ENCODE measurements around the gene ZBTB1.
"Not testable (repeated sequence)": the region's sequence is repeated elsewhere in the genome, so short reads cannot be mapped to it uniquely, and the experiment has no call there.

Gene ZBTB1

GRCh38 chr14:64544607-64545312, 40.2 kb downstream of the ZBTB1 start:
- no peaks in the 10 kb centered on the region for H3K36me3 ChIP-seq (ENCODE audit: control insufficient read depth, insufficient read depth, low read length)
- H3K4me1 ChIP-seq (ENCODE audit: control insufficient read depth, insufficient read depth, low read length): no peaks in the 10 kb centered on the region
- peaks cover 61% of the 10 kb centered on the region for H3K27me3 ChIP-seq (ENCODE audit: control insufficient read depth, insufficient read depth, low read length, poor library complexity, severe bottlenecking)
- H3K27ac ChIP-seq (ENCODE audit: insufficient read depth, low read depth, low read length, poor library complexity, severe bottlenecking): no peak overlapping the region
- H3K4me3 ChIP-seq (ENCODE audit: insufficient read depth, low read depth, low read length): no peak overlapping the region
- H3K9me3 ChIP-seq (ENCODE audit: control insufficient read depth, low read length): no peaks in the 10 kb centered on the region
- WGBS, 2 experiments: 55 to 85% methylated on average over 3 to 5 of the region's 5 CpGs

GRCh38 chr14:64549016-64549415, 44.4 kb downstream of the ZBTB1 start:
- Histone ChIP-seq H3K4me3 (ENCODE audit: insufficient read depth, low read depth, low read length) (no peak overlapping the region), H3K27me3 (ENCODE audit: control insufficient read depth, insufficient read depth, low read length, poor library complexity, severe bottlenecking) (peaks cover 50% of the 10 kb centered on the region), H3K4me1 (ENCODE audit: control insufficient read depth, insufficient read depth, low read length) (peaks cover 4% of the 10 kb centered on the region), H3K27ac (ENCODE audit: insufficient read depth, low read depth, low read length, poor library complexity, severe bottlenecking) (no peak overlapping the region), H3K36me3 (ENCODE audit: control insufficient read depth, insufficient read depth, low read length) (no peaks in the 10 kb centered on the region), H3K9me3 (ENCODE audit: control insufficient read depth, low read length) (no peaks in the 10 kb centered on the region)
- WGBS, 2 experiments: 100% methylated on average over 1 of the region's 1 CpG; no CpG with 5 or more reads in 1 of the 2 experiments

GRCh38 chr14:64549791-64550620, 45.4 kb downstream of the ZBTB1 start, which contains the start of gene PPP1R36:
Gene PPP1R36, plus strand, starts transcription at chr14:64549961. Its CDS starts 37 bp downstream, at chr14:64549998.
- Histone ChIP-seq H3K27ac (ENCODE audit: insufficient read depth, low read depth, low read length, poor library complexity, severe bottlenecking) (no peak within 1 kb of the TSS), H3K27me3 (ENCODE audit: control insufficient read depth, insufficient read depth, low read length, poor library complexity, severe bottlenecking) (peaks cover 42% of the 10 kb centered on the region), H3K9me3 (ENCODE audit: control insufficient read depth, low read length) (no peaks in the 10 kb centered on the region), H3K4me3 (ENCODE audit: insufficient read depth, low read depth, low read length) (peak within 1 kb of the TSS; percentile 42), H3K4me1 (ENCODE audit: control insufficient read depth, insufficient read depth, low read length) (peaks cover 4% of the 10 kb centered on the region), H3K36me3 (ENCODE audit: control insufficient read depth, insufficient read depth, low read length) (no peaks in the 10 kb centered on the region)
- WGBS, 2 experiments: 6% methylated on average over 52 to 54 of the region's 54 CpGs

GRCh38 chr14:64550621-64551333, 46.2 kb downstream of the ZBTB1 start:
- no peaks in the 10 kb centered on the region for H3K36me3 ChIP-seq (ENCODE audit: control insufficient read depth, insufficient read depth, low read length)
- H3K27ac ChIP-seq (ENCODE audit: insufficient read depth, low read depth, low read length, poor library complexity, severe bottlenecking): no peak overlapping the region
- H3K27me3 ChIP-seq (ENCODE audit: control insufficient read depth, insufficient read depth, low read length, poor library complexity, severe bottlenecking): peaks cover 42% of the 10 kb centered on the region
- no peaks in the 10 kb centered on the region for H3K9me3 ChIP-seq (ENCODE audit: control insufficient read depth, low read length)
- peaks cover 4% of the 10 kb centered on the region for H3K4me1 ChIP-seq (ENCODE audit: control insufficient read depth, insufficient read depth, low read length)
- H3K4me3 ChIP-seq (ENCODE audit: insufficient read depth, low read depth, low read length): no peak overlapping the region
- WGBS, 2 experiments: 72 to 83% methylated on average over 4 to 7 of the region's 7 CpGs

GRCh38 chr14:64554556-64554955, 50.0 kb downstream of the ZBTB1 start:
- peaks cover 27% of the 10 kb centered on the region for H3K27me3 ChIP-seq (ENCODE audit: control insufficient read depth, insufficient read depth, low read length, poor library complexity, severe bottlenecking)
- no peak overlapping the region for H3K27ac ChIP-seq (ENCODE audit: insufficient read depth, low read depth, low read length, poor library complexity, severe bottlenecking)
- peaks cover 4% of the 10 kb centered on the region for H3K4me1 ChIP-seq (ENCODE audit: control insufficient read depth, insufficient read depth, low read length)
- H3K36me3 ChIP-seq (ENCODE audit: control insufficient read depth, insufficient read depth, low read length): no peaks in the 10 kb centered on the region
- H3K4me3 ChIP-seq (ENCODE audit: insufficient read depth, low read depth, low read length): no peak overlapping the region
- H3K9me3 ChIP-seq (ENCODE audit: control insufficient read depth, low read length): no peaks in the 10 kb centered on the region
- 88 to 91% methylated on average over 4 of the region's 4 CpGs for WGBS, 2 experiments

GRCh38 chr14:64556526-64556925, 52.0 kb downstream of the ZBTB1 start:
- no peak overlapping the region for H3K27ac ChIP-seq (ENCODE audit: insufficient read depth, low read depth, low read length, poor library complexity, severe bottlenecking)
- 94 to 98% methylated on average over 5 of the region's 5 CpGs for WGBS, 2 experiments
- peaks cover 7% of the 10 kb centered on the region for H3K27me3 ChIP-seq (ENCODE audit: control insufficient read depth, insufficient read depth, low read length, poor library complexity, severe bottlenecking)
- H3K4me1 ChIP-seq (ENCODE audit: control insufficient read depth, insufficient read depth, low read length): no peaks in the 10 kb centered on the region
- H3K36me3 ChIP-seq (ENCODE audit: control insufficient read depth, insufficient read depth, low read length): no peaks in the 10 kb centered on the region
- no peaks in the 10 kb centered on the region for H3K9me3 ChIP-seq (ENCODE audit: control insufficient read depth, low read length)
- H3K4me3 ChIP-seq (ENCODE audit: insufficient read depth, low read depth, low read length): no peak overlapping the region

GRCh38 chr14:64558216-64558615, 53.6 kb downstream of the ZBTB1 start:
- not testable (repeated sequence) for H3K9me3 ChIP-seq (ENCODE audit: control insufficient read depth, low read length); H3K4me1 ChIP-seq (ENCODE audit: control insufficient read depth, insufficient read depth, low read length); H3K4me3 ChIP-seq (ENCODE audit: insufficient read depth, low read depth, low read length); H3K27me3 ChIP-seq (ENCODE audit: control insufficient read depth, insufficient read depth, low read length, poor library complexity, severe bottlenecking); H3K27ac ChIP-seq (ENCODE audit: insufficient read depth, low read depth, low read length, poor library complexity, severe bottlenecking); H3K36me3 ChIP-seq (ENCODE audit: control insufficient read depth, insufficient read depth, low read length)
- 90 to 95% methylated on average over 2 of the region's 2 CpGs for WGBS, 2 experiments

- H3K4me3 ChIP-seq (ENCODE audit: insufficient read depth, low read depth, low read length): no peak overlapping the region
- 91 to 98% methylated on average over 2 of the region's 2 CpGs for WGBS, 2 experiments
- H3K27me3 ChIP-seq (ENCODE audit: control insufficient read depth, insufficient read depth, low read length, poor library complexity, severe bottlenecking): no peaks in the 10 kb centered on the region
- no peaks in the 10 kb centered on the region for H3K9me3 ChIP-seq (ENCODE audit: control insufficient read depth, low read length)
- peaks cover 4% of the 10 kb centered on the region for H3K4me1 ChIP-seq (ENCODE audit: control insufficient read depth, insufficient read depth, low read length)
- H3K27ac ChIP-seq (ENCODE audit: insufficient read depth, low read depth, low read length, poor library complexity, severe bottlenecking): no peak overlapping the region
- H3K36me3 ChIP-seq (ENCODE audit: control insufficient read depth, insufficient read depth, low read length): no peaks in the 10 kb centered on the region
These were observed 57.1 kb downstream of the ZBTB1 start for GRCh38 chr14:64561631-64562030.

- H3K9me3 ChIP-seq (ENCODE audit: control insufficient read depth, low read length): no peaks in the 10 kb centered on the region
- H3K36me3 ChIP-seq (ENCODE audit: control insufficient read depth, insufficient read depth, low read length): no peaks in the 10 kb centered on the region
- peaks cover 4% of the 10 kb centered on the region for H3K4me1 ChIP-seq (ENCODE audit: control insufficient read depth, insufficient read depth, low read length)
These were observed 57.9 kb downstream of the ZBTB1 start for GRCh38 chr14:64562436-64562835.

GRCh38 chr14:64563696-64564095, 59.1 kb downstream of the ZBTB1 start:
- Histone ChIP-seq H3K4me3 (ENCODE audit: insufficient read depth, low read depth, low read length) (no peak overlapping the region), H3K36me3 (ENCODE audit: control insufficient read depth, insufficient read depth, low read length) (no peaks in the 10 kb centered on the region), H3K4me1 (ENCODE audit: control insufficient read depth, insufficient read depth, low read length) (peaks cover 4% of the 10 kb centered on the region), H3K27me3 (ENCODE audit: control insufficient read depth, insufficient read depth, low read length, poor library complexity, severe bottlenecking) (no peaks in the 10 kb centered on the region), H3K27ac (ENCODE audit: insufficient read depth, low read depth, low read length, poor library complexity, severe bottlenecking) (no peak overlapping the region), H3K9me3 (ENCODE audit: control insufficient read depth, low read length) (no peaks in the 10 kb centered on the region)
- 82 to 90% methylated on average over 6 of the region's 6 CpGs for WGBS, 2 experiments

More at GRCh38 chr14:64562436-64562835, 57.9 kb downstream of the ZBTB1 start:
- no peaks in the 10 kb centered on the region for H3K27me3 ChIP-seq (ENCODE audit: control insufficient read depth, insufficient read depth, low read length, poor library complexity, severe bottlenecking)
- no peak overlapping the region for H3K27ac ChIP-seq (ENCODE audit: insufficient read depth, low read depth, low read length, poor library complexity, severe bottlenecking)
- H3K4me3 ChIP-seq (ENCODE audit: insufficient read depth, low read depth, low read length): no peak overlapping the region
